PC-9 (cell line): ENCODE measurements around the gene LRRC71. TPM values are rescaled to one million over a fixed set of nuclear protein-coding genes. Genes with fewer than 3 reads are reported as not detected.

Experiments used
- BruUV-seq: library from RNA; stranded (reverse); fragments of 400-500 nt; replicated peaks from 2 replicates; lab custom pipeline; 2021; lab: Mats Ljungman, UMichigan
- CTCF ChIA-PET: fragments of 300-600 bp; sonication (Branson Sonifier 250); formaldehyde crosslinking; loops from one replicate; lab custom pipeline; 2022; ENCODE audit warnings: antibody characterized with exemption; lab: Charles Lee
- POLR2A ChIA-PET: fragments of 300-600 bp; sonication (Branson Sonifier 250); formaldehyde crosslinking; loops from one replicate; lab custom pipeline; 2022; ENCODE audit warnings: antibody characterized with exemption; ENCODE audit not compliant: unreplicated experiment; lab: Charles Lee
- DNase-seq, 2 experiments: peaks; one replicate each; pipeline versions ENCODE4 v3.0.0 to v3.0.0-alpha.2; 2015 to 2022; ENCODE audit warnings: mixed read lengths in 1 of 2
- H2AFZ ChIP-seq: fragments of 200-600 bp; sonication (generic); 2 replicates; pipeline ENCODE4 v1.8.1; 2017; ENCODE audit warnings: antibody characterized with exemption
- H3F3A ChIP-seq: fragments of 200-600 bp; sonication (generic); 2 replicates; pipeline ENCODE4 v1.8.1; 2017; ENCODE audit warnings: antibody characterized with exemption, mild to moderate bottlenecking, low read depth; ENCODE audit not compliant: insufficient read depth
- H3K27ac ChIP-seq: fragments of 200-600 bp; sonication (generic); 2 replicates; pipeline ENCODE4 v1.6.1; 2016; ENCODE audit warnings: mixed run types
- H3K27me3 ChIP-seq: fragments of 200-600 bp; sonication (generic); 2 replicates; pipeline ENCODE4 v1.6.1; 2016; ENCODE audit warnings: low read depth, mixed run types; ENCODE audit not compliant: insufficient read depth
- H3K36me3 ChIP-seq: fragments of 200-600 bp; sonication (generic); 2 replicates; pipeline ENCODE4 v1.6.1; 2016; ENCODE audit warnings: low read depth, mixed run types
- H3K4me1 ChIP-seq: fragments of 200-600 bp; sonication (generic); replicated peaks from 2 replicates; pipeline ENCODE4 v1.6.1; 2016; ENCODE audit warnings: mixed run types; ENCODE audit not compliant: insufficient read depth
- H3K4me2 ChIP-seq: fragments of 200-600 bp; sonication (generic); 2 replicates; pipeline ENCODE4 v1.6.1; 2017; ENCODE audit warnings: mixed run types
- H3K4me3 ChIP-seq: fragments of 200-600 bp; sonication (generic); 2 replicates; pipeline ENCODE4 v1.6.1; 2016; ENCODE audit warnings: mixed run types
- H3K79me2 ChIP-seq: fragments of 200-600 bp; sonication (generic); 2 replicates; pipeline ENCODE4 v1.6.1; 2017; ENCODE audit warnings: low read depth, mixed run types
- H3K9me2 ChIP-seq: fragments of 200-600 bp; sonication (generic); 2 replicates; pipeline ENCODE4 v1.8.1; 2017; ENCODE audit warnings: mild to moderate bottlenecking; ENCODE audit not compliant: insufficient read depth
- H3K9me3 ChIP-seq: fragments of 200-600 bp; sonication (generic); 2 replicates; pipeline ENCODE4 v1.8.1; 2016; ENCODE audit warnings: low read depth; ENCODE audit not compliant: insufficient read depth
- H4K20me1 ChIP-seq: fragments of 200-600 bp; sonication (generic); 2 replicates; pipeline ENCODE4 v1.8.1; 2017; ENCODE audit not compliant: insufficient read depth
- CTCF ChIP-seq: fragments of 200-600 bp; sonication (generic); conservative IDR thresholded peaks from 2 replicates; pipeline ENCODE4 v1.6.1; 2017; ENCODE audit warnings: mixed run types, antibody characterized with exemption, mild to moderate bottlenecking, moderate library complexity
- EZH2 ChIP-seq: fragments of 200-600 bp; sonication (generic); IDR thresholded peaks from 2 replicates; pipeline ENCODE4 v1.8.0; 2017; ENCODE audit warnings: antibody characterized with exemption, low read depth
- intact Hi-C: fragments of 100-400 bp; cut with micrococcal nuclease; formaldehyde crosslinking; loops from one replicate; pipeline ENCODE4 v1.10.0; 2022; ENCODE audit not compliant: unreplicated experiment
- total RNA-seq: library from RNA; stranded (reverse); gene quantifications from 2 replicates; pipeline ENCODE4 v1.2.3, GENCODE V29; 2021

Gene LRRC71
- total RNA-seq, 1 experiment from 2014 or later = not detected

DNA sequence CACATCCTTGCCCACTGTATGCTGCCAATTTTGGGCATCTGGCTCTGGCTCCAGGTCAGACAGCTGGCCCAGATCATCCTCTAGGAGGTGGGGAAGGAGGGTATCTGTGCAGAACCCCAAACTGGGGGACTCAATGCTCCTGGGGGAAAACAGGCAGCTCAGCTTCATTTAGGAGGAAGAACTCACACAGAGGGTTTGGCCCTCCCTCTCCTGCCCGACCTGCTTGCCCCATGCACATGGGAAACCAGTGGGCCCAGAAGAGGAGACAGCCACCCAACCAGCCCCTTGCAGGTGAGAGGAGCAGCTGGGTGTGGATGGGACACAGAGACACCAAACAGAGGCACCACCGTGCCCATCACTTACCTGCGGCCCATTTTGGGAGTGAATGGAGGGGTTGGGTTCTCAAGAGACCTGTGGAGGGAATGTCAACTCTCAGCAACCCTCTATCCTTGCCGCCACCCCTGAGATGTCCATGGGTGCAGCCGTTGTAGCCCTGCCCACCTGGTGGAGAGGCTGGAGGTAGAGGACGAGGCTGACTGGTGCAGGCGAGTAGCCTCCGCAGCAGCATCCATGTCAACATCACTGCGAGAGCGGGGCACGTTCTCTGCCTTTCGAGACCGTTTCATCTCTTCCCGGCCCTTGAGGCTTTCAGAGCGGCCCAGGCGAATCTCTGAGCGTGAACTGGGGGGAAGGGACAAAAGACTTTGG is 27.5 kb downstream of the LRRC71 start:
- TF ChIP-seq CTCF (no peak), EZH2 (no peak)
- no peaks in the 10 kb centered on the region for H3K27me3 ChIP-seq
- H2AFZ ChIP-seq = no peak overlapping the region
- no peak overlapping the region for H3K27ac ChIP-seq
- intact Hi-C loops = no loop called here
- DNase-seq = no peak
- H3K9me3 ChIP-seq = no peaks in the 10 kb centered on the region
- H3K79me2 ChIP-seq = no peaks in the 10 kb centered on the region
- CTCF ChIA-PET = no interaction called here
- H3K4me1 ChIP-seq = peaks cover 8% of the 10 kb centered on the region; the same call in 1 of the 2 replicates
- BruUV-seq = no TSS peak
- H3F3A ChIP-seq = no peaks in the 10 kb centered on the region; the same call in 1 of the 2 replicates
- peaks cover 11% of the 10 kb centered on the region for H3K36me3 ChIP-seq
- no peak overlapping the region for H3K4me3 ChIP-seq
- no peaks in the 10 kb centered on the region for H3K9me2 ChIP-seq
- no peaks in the 10 kb centered on the region for H4K20me1 ChIP-seq
- POLR2A ChIA-PET = no interaction called here
- no peak overlapping the region for H3K4me2 ChIP-seq

GRCh38 chr1:156948708-156949107 is 28.3 kb downstream of the LRRC71 start:
- CTCF ChIA-PET = no interaction called here

GRCh38 chr1:156949127-156949526 is 28.7 kb downstream of the LRRC71 start:
- CTCF ChIA-PET = no interaction called here
- H3K27ac ChIP-seq = no peak overlapping the region
- H3K9me3 ChIP-seq = no peaks in the 10 kb centered on the region
- peaks cover 11% of the 10 kb centered on the region for H3K36me3 ChIP-seq
- H3K4me2 ChIP-seq = no peak overlapping the region
- H3K79me2 ChIP-seq = no peaks in the 10 kb centered on the region
- no peaks in the 10 kb centered on the region for H3K27me3 ChIP-seq
- TF ChIP-seq CTCF (0 out of 2 replicates have a peak, but pooled peaks have one; percentile 0), EZH2 (no peak)
- POLR2A ChIA-PET = no interaction called here
- BruUV-seq = no TSS peak
- H4K20me1 ChIP-seq = no peaks in the 10 kb centered on the region
- intact Hi-C loops = no loop called here
- no peaks in the 10 kb centered on the region; the same call in 1 of the 2 replicates for H3F3A ChIP-seq
- no peak overlapping the region for H3K4me3 ChIP-seq
- no peak overlapping the region for H2AFZ ChIP-seq
- H3K9me2 ChIP-seq = no peaks in the 10 kb centered on the region
- peaks cover 8% of the 10 kb centered on the region; the same call in 1 of the 2 replicates for H3K4me1 ChIP-seq
- no peak for DNase-seq

More at GRCh38 chr1:156948708-156949107, 28.3 kb downstream of the LRRC71 start:
- H3K4me2 ChIP-seq = no peak overlapping the region
- no TSS peak for BruUV-seq
- no peak overlapping the region for H3K4me3 ChIP-seq
- peaks cover 8% of the 10 kb centered on the region; the same call in 1 of the 2 replicates for H3K4me1 ChIP-seq
- no peaks in the 10 kb centered on the region for H3K9me2 ChIP-seq
- no peak overlapping the region for H2AFZ ChIP-seq
- no peak overlapping the region for H3K27ac ChIP-seq
- H3K36me3 ChIP-seq = peaks cover 11% of the 10 kb centered on the region
- H3K79me2 ChIP-seq = no peaks in the 10 kb centered on the region
- TF ChIP-seq CTCF (peak; percentile 20; the same call in 1 of the 2 replicates), EZH2 (no peak)
- no peaks in the 10 kb centered on the region for H3K9me3 ChIP-seq
- POLR2A ChIA-PET = no interaction called here
- H3F3A ChIP-seq = no peaks in the 10 kb centered on the region; the same call in 1 of the 2 replicates
- H3K27me3 ChIP-seq = no peaks in the 10 kb centered on the region
- no peak for DNase-seq
- H4K20me1 ChIP-seq = no peaks in the 10 kb centered on the region
- intact Hi-C loops = no loop called here
